NAMALWA (cell line): ENCODE measurements around the gene MYO1B.

Experiments
- DNase-seq: peaks from one replicate; pipeline ENCODE4 v3.0.0-alpha.2; 2015; ENCODE audit warnings: low spot score

Gene MYO1B

GRCh38 chr2:191459158-191459557, 214.0 kb downstream of the MYO1B start:
- no peak for DNase-seq

- no peak for DNase-seq
Measured at GRCh38 chr2:191462370-191462769, 217.2 kb downstream of the MYO1B start.

GRCh38 chr2:191463790-191464189, 218.6 kb downstream of the MYO1B start:
- no peak for DNase-seq

GRCh38 chr2:191465766-191466420, 220.7 kb downstream of the MYO1B start:
- no peak for DNase-seq

GRCh38 chr2:191467113-191467512, 221.9 kb downstream of the MYO1B start:
- no peak for DNase-seq

- DNase-seq = no peak
Measured at GRCh38 chr2:191470306-191470705, 225.1 kb downstream of the MYO1B start.

- DNase-seq = no peak
Measured at GRCh38 chr2:191474464-191474863, 229.3 kb downstream of the MYO1B start.
